ENCODE measurements around the gene SORCS3.

GRCh38 chr10:104993085-104993484 is 352.0 kb downstream of the SORCS3 start:
- TF ChIP-seq, protein P1, sequence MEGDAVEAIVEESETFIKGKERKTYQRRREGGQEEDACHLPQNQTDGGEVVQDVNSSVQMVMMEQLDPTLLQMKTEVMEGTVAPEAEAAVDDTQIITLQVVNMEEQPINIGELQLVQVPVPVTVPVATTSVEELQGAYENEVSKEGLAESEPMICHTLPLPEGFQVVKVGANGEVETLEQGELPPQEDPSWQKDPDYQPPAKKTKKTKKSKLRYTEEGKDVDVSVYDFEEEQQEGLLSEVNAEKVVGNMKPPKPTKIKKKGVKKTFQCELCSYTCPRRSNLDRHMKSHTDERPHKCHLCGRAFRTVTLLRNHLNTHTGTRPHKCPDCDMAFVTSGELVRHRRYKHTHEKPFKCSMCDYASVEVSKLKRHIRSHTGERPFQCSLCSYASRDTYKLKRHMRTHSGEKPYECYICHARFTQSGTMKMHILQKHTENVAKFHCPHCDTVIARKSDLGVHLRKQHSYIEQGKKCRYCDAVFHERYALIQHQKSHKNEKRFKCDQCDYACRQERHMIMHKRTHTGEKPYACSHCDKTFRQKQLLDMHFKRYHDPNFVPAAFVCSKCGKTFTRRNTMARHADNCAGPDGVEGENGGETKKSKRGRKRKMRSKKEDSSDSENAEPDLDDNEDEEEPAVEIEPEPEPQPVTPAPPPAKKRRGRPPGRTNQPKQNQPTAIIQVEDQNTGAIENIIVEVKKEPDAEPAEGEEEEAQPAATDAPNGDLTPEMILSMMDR (IDR thresholded peaks at IDR 0.05; ENCODE audit: insufficient read depth, low read depth, low read length): no peak
- TF ChIP-seq EZH2 (IDR thresholded peaks at IDR 0.05; ENCODE audit: insufficient read depth, low read length): no peak
